ACC112 (cell line): Measurements from ENCODE around the gene INO80C.
"Not testable (repeated sequence)": the region's sequence is repeated elsewhere in the genome, so short reads cannot be mapped to it uniquely, and the experiment has no call there.

Source experiments
- H2AFZ ChIP-seq: fragments of 200-600 bp; sonication (generic); one replicate; pipeline ENCODE4 v1.6.0; 2017; ENCODE audit warnings: antibody characterized with exemption, low read length; ENCODE audit not compliant: unreplicated experiment
- H3K27ac ChIP-seq: fragments of 200-600 bp; sonication (generic); 2 replicates; pipeline ENCODE4 v1.5.1; 2014; ENCODE audit warnings: low read depth, mild to moderate bottlenecking, antibody characterized with exemption, low read length, moderate library complexity
- H3K27me3 ChIP-seq: fragments of 200-600 bp; sonication (generic); 2 replicates; pipeline ENCODE4 v1.6.1; 2014; ENCODE audit warnings: mild to moderate bottlenecking, antibody characterized with exemption, low read length, moderate library complexity, mixed read lengths; ENCODE audit not compliant: insufficient read depth
- H3K36me3 ChIP-seq: fragments of 200-600 bp; sonication (generic); 2 replicates; pipeline ENCODE4 v1.6.1; 2016; ENCODE audit warnings: mild to moderate bottlenecking, antibody characterized with exemption, low read length, moderate library complexity, mixed read lengths; ENCODE audit not compliant: insufficient read depth
- H3K4me1 ChIP-seq: fragments of 200-600 bp; sonication (generic); one replicate; pipeline ENCODE4 v1.6.1; 2016; ENCODE audit warnings: low read length, mixed read lengths; ENCODE audit not compliant: insufficient read depth, unreplicated experiment, control insufficient read depth
- H3K4me3 ChIP-seq: fragments of 200-600 bp; sonication (generic); 2 replicates; pipeline ENCODE4 v1.5.1; 2014; ENCODE audit warnings: mild to moderate bottlenecking, low read depth, low read length
- H3K79me2 ChIP-seq: fragments of 200-600 bp; sonication (generic); one replicate; pipeline ENCODE4 v1.6.0; 2016; ENCODE audit warnings: low read length; ENCODE audit not compliant: control insufficient read depth, unreplicated experiment, insufficient read depth

Gene INO80C

DNA sequence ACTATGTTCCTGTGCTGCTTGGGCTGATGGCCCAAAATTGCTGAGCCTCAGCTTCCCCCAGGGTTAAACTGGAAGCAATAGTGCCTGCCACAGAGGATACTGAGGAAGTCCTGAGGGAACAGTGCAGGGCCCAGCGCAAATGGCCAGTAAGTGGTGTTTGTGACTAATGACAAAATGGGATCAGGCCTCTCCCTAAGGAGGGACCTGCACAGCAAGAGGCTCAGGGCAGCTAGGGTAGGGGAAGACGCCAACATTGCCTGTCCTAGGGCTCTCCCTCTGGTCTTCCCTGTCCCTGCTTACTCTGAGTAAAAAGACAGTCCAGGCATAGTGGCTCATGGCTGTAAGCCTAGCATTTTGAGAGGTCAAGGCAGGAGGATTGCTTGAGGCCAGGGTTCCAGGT, 37.8 kb downstream of the INO80C start:
- Histone ChIP-seq H3K4me1 (peaks cover 73% of the 10 kb centered on the region), H3K27ac (peak overlapping the region; percentile 74), H2AFZ (no peak overlapping the region), H3K27me3 (no peaks in the 10 kb centered on the region), H3K36me3 (no peaks in the 10 kb centered on the region), H3K4me3 (no peak overlapping the region), H3K79me2 (no peaks in the 10 kb centered on the region)

DNA sequence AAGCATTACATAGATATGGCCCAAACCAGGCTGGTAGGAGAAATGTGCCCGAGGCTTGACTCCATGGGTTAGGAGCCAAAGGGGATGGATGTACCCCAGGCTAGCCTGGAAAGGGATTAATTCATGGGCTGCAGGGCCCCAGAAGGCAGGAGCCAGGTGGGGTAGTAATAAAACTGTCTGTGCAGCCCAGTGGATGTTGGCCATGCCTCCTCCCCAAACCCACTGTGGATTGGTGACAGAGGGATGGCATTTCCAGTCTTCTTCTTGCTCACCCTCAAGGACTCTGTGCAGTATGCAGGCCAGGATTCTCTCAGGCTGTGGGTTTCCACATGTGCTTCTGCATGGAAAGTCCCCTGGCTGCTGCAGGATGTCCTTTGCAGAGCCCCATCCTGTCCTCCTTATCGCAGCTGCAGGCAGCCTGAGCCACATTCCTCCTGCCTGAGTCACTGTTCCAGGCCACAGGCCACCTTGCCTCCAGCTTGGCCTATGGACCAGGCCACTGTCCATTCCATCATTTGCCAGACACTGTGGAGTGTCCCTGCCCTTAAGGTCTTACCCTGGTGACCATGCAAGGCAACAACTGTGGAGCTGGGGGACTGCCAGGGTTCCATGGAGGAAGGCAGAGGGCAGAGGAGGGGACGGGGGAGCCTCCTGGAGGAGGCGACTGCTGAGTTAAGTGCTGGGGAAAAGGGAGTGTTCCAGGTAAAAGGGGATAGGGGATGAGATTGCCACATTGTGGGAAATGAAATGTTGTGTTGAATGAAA, 38.9 kb downstream of the INO80C start:
- H3K4me3 ChIP-seq, result no peak overlapping the region
- H3K27ac ChIP-seq, result peak overlapping the region; percentile 88
- no peak overlapping the region for H2AFZ ChIP-seq
- H3K79me2 ChIP-seq, result no peaks in the 10 kb centered on the region
- no peaks in the 10 kb centered on the region for H3K36me3 ChIP-seq
- no peaks in the 10 kb centered on the region for H3K27me3 ChIP-seq
- H3K4me1 ChIP-seq, result peaks cover 78% of the 10 kb centered on the region

DNA sequence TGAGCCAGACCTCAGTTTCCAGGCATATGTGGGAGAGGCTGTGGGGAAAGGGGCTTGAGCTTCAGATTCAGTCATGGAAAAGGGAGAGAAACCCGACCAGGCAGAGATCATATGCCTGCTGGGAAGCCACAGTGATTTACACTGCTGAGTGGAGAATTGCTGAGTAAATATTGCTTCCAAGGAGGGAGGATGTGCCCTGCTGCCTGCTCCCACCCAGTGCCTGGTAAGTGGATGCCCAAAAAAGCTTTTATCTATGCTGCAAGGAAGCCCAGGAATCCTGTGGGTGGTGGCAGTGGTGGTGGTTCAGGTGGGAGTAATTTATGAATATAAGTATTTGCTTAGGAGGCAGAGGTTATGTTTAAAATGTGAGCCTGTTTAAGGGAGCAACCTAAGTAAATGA, 39.5 kb downstream of the INO80C start:
- no peak overlapping the region for H2AFZ ChIP-seq
- no peak overlapping the region for H3K4me3 ChIP-seq
- peaks cover 80% of the 10 kb centered on the region for H3K4me1 ChIP-seq
- no peaks in the 10 kb centered on the region for H3K79me2 ChIP-seq
- no peaks in the 10 kb centered on the region for H3K27me3 ChIP-seq
- H3K27ac ChIP-seq, result peak overlapping the region; percentile 88
- H3K36me3 ChIP-seq, result no peaks in the 10 kb centered on the region

DNA sequence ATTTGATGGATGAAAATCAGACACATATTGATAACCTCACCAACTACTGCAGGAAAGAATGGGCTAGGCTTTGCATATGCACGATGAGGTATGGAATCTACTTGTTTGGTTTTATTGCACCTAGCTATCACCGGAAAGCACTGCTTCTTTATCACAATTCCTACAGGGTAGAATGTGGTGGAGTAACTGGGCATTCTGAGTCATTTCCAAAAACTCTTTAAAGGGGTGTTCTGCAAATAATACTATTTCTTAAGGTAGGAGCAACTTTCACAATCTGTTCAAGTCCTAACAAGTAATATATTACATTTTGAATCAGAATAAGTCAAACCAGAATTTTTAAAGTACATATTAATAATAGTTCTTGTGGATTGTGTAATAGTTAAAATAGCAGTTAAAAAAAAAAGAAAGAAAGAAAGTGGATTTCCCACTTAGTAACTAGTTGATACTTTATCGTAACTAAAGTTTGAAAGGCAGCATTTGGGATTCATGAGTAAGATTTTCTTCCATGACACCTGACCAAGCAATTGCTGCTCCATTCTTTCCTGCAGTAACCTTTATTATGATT, 40.5 kb downstream of the INO80C start:
- Histone ChIP-seq H3K4me3 (no peak overlapping the region), H3K79me2 (no peaks in the 10 kb centered on the region), H3K4me1 (peaks cover 74% of the 10 kb centered on the region), H3K36me3 (no peaks in the 10 kb centered on the region), H3K27ac (peak overlapping the region; percentile 88), H2AFZ (no peak overlapping the region), H3K27me3 (no peaks in the 10 kb centered on the region)

DNA sequence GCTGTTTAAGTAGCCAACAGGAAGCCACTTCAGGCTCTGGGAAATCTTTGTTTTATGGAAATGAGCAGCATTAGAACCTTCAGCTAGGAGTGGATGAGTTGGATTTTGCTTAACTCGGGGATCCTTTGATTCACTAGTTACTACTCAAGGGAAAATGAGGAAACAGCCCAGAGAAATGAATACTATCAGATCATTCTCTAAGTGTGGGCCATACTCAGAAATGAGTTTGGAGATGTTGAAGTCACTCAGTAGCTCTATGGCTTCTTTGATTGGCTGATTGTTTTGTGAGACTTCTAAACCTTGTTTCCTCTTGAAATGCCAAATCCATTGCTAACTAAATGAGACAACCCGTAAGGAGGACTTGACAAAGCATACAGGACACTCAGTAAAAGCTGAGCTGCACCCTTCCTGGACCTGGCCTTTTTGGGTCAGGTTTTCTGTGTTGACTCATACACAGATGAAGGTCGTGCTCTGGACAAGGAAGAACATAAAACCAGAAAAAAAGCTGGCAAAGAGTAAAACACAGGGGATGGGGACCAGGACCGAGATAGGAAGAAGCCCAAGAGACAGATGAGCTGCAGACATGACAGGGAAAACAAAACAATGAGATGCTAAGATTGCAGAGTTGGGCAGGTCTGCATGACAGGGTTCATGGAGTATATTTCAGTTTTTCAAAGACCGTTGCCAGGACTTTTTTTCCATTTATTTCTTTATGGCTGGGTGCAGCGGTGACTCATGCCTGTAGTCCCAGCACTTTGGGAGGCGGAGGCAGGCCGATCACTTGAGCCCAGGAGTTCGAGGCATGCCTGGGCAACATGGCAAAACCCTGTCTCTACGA, 41.6 kb downstream of the INO80C start:
- H3K27ac ChIP-seq, result peak overlapping the region; percentile 88
- H3K27me3 ChIP-seq, result no peaks in the 10 kb centered on the region
- H3K4me3 ChIP-seq, result peak overlapping the region; percentile 9; the same call in 1 of the 2 replicates
- H3K79me2 ChIP-seq, result no peaks in the 10 kb centered on the region
- no peaks in the 10 kb centered on the region for H3K36me3 ChIP-seq
- H3K4me1 ChIP-seq, result peaks cover 65% of the 10 kb centered on the region
- peak overlapping the region; percentile 75 for H2AFZ ChIP-seq

DNA sequence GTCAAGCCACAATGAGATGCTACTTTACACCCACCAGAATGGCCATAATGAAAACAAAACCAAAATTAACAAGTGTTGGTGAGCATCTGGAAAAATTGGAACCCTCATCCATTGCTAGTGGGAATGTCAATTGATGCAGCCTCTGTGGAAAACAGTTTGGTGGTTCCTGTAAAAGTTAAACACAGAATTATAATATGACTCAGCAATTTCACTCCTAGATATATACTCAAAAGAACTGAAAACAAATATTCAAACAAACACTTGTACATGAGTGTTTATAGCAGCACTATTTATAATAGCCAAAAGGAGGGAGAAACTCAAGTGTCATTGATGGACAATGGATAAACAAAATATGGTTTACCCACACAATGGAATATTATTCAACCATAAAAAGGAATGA, 43.0 kb downstream of the INO80C start:
- Histone ChIP-seq H3K27ac (peak overlapping the region; percentile 88), H3K4me1 (peaks cover 51% of the 10 kb centered on the region), H3K79me2 (no peaks in the 10 kb centered on the region), H3K4me3 (no peak overlapping the region), H2AFZ (no peak overlapping the region), H3K36me3 (no peaks in the 10 kb centered on the region), H3K27me3 (no peaks in the 10 kb centered on the region)

DNA sequence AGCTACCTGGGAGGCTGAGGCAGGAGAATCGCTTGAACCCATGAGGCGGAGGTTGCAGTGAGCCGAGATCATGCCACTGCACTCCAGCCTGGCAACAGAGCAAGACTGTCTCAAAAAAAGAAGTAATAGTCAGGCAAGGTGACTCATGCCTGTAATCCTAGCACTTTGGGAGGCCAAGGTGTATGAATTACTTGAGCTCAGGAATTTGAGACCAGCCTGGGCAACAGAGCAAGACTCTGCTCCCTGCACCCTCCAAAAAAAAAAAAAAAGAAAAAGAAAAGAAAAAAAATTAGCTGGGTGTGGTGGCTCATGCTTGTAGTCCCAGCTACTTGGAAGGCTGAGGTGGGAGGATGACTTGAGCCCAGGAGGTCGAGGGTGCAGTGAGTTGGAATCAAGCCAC, 44.7 kb downstream of the INO80C start:
- H3K36me3 ChIP-seq, result not testable (repeated sequence)

DNA sequence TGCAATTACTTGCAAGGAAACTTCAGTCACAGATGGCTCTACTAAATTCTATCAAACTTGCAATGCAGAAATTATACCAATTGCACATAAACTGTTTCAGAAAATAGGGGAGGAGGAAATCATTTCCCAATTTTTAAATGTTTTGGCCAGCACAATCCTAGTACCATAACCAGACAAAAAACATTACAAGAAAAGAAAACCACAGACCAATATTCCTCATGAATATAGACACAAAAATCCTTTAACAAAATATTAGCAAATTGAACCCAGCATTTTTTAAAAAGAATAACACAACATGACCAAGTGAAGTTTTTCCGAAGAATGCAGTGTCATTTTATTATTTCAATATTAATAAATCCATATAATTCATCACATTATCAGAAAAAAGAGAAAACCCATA, 45.8 kb downstream of the INO80C start:
- Histone ChIP-seq H2AFZ (no peak overlapping the region), H3K36me3 (no peaks in the 10 kb centered on the region), H3K79me2 (no peaks in the 10 kb centered on the region), H3K27ac (no peak overlapping the region), H3K4me1 (peaks cover 22% of the 10 kb centered on the region), H3K4me3 (no peak overlapping the region), H3K27me3 (no peaks in the 10 kb centered on the region)

More for the DNA sequence above, 44.7 kb downstream of the INO80C start:
- H3K4me1 ChIP-seq, result peaks cover 34% of the 10 kb centered on the region
- not testable (repeated sequence) for H3K27ac ChIP-seq, H3K27me3 ChIP-seq, H3K4me3 ChIP-seq, H2AFZ ChIP-seq, H3K79me2 ChIP-seq

DNA sequence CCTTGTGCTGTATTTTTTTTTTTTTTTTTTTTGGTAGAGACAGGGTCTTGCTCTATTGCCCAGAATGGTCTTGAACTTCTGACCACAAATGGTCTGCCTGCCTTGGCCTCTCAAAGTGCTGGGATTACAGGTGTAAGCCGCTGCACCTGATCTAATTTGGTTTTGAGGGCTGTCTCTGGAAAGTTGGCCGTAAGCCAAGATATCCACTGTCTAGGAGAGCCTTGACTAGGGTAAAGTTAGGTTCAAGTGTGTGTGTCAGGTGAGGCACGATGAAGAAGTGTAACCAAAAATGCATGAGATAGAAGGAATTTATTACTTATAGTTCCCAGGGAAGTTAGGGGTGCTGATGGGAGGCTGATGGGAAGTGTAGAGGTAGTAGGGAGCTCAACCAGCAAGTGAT, 46.7 kb downstream of the INO80C start:
- Histone ChIP-seq H3K4me3 (no peak overlapping the region), H3K4me1 (peaks cover 15% of the 10 kb centered on the region), H3K27me3 (no peaks in the 10 kb centered on the region), H3K79me2 (no peaks in the 10 kb centered on the region), H3K27ac (no peak overlapping the region), H2AFZ (no peak overlapping the region), H3K36me3 (no peaks in the 10 kb centered on the region)

DNA sequence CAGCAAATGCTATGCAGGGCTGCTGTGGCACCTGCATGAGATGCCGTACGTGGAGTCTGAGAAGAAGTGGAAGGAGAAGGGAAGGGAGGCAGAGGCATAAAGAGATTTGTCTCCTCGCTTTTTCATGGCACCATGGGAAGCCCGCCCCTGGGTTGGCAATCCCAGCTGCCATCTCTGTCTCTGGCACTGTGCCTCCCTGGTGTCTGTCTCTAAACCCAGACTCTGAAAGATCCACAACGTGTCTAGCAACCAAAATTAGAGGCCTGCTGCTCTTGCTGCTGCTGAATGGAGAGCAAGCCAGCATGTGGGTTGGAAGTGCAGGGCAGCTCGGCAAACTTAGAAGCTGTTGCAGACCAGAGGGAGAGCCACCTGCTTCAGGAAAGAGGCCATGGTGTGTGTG, 53.1 kb downstream of the INO80C start:
- no peaks in the 10 kb centered on the region for H3K79me2 ChIP-seq
- H3K4me3 ChIP-seq, result no peak overlapping the region
- H3K36me3 ChIP-seq, result no peaks in the 10 kb centered on the region
- H3K27me3 ChIP-seq, result no peaks in the 10 kb centered on the region
- peaks cover 6% of the 10 kb centered on the region for H3K4me1 ChIP-seq
- H2AFZ ChIP-seq, result no peak overlapping the region
- H3K27ac ChIP-seq, result no peak overlapping the region
